ENCODE results near the gene RNF212B.

DNA sequence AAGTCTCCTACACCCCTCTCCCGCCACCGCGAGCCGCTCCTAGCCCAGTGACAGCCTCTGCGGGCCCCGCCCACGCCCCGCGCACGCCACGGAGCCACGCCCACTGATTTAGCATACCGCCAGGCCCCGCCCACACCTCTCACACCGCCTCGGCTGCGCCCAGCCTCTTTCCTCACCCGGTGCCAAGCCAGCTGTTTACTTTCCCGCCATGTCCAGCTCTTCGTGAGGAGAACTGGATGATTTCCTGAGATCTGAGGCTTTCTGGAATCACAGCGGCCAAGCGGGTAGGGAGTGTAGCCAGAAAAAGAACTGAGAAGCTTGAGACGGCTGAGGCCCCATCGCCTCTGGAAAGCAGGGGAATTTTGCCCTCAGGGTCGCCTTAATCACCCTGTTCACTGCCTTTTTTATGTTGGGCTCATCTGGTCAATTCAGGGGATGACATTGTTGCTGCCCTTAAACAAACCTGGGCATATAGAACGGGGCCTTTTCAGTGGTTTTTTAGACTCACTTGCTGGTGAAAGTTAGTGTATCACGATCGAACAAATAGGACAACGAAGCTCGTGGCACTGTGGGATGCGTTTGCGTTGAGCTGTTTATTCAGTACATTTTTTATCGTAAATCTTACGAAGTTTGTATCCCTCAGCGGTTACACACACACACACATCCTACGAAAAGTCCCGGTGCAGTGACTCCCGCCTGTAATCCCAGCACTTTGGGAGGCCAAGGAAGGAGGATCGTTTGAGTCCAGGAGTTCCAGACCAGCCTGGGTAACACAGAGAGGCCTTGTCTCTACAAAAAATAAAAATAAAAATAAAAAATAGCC is at the start of gene RNF212B:
- TF ChIP-seq, protein P1, sequence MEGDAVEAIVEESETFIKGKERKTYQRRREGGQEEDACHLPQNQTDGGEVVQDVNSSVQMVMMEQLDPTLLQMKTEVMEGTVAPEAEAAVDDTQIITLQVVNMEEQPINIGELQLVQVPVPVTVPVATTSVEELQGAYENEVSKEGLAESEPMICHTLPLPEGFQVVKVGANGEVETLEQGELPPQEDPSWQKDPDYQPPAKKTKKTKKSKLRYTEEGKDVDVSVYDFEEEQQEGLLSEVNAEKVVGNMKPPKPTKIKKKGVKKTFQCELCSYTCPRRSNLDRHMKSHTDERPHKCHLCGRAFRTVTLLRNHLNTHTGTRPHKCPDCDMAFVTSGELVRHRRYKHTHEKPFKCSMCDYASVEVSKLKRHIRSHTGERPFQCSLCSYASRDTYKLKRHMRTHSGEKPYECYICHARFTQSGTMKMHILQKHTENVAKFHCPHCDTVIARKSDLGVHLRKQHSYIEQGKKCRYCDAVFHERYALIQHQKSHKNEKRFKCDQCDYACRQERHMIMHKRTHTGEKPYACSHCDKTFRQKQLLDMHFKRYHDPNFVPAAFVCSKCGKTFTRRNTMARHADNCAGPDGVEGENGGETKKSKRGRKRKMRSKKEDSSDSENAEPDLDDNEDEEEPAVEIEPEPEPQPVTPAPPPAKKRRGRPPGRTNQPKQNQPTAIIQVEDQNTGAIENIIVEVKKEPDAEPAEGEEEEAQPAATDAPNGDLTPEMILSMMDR (IDR thresholded peaks at IDR 0.05; ENCODE audit: low read depth, low read length) = no peak
- TF ChIP-seq POLR2A (IDR thresholded peaks at IDR 0.05; ENCODE audit: extremely low read depth, insufficient read length) = no peak
